Calu3 (cell line): ENCODE results near the gene WDR82. TPM values are rescaled to one million over a fixed set of nuclear protein-coding genes. Genes with fewer than 3 reads are reported as not detected.

ENCODE experiments used
- BruUV-seq: library from RNA; stranded (reverse); fragments of 400-500 nt; replicated peaks from 2 replicates; lab custom pipeline; 2021; lab: Mats Ljungman, UMichigan
- CTCF ChIA-PET: fragments of 300-600 bp; sonication (Branson Sonifier 250); formaldehyde crosslinking; loops from one replicate; lab custom pipeline; 2022; ENCODE audit warnings: antibody characterized with exemption; lab: Charles Lee
- DNase-seq: peaks from one replicate; pipeline ENCODE4 v3.0.0; 2022
- H3K27ac Mint-ChIP-seq: one replicate; pipeline ENCODE4 v1.8.0; 2022; ENCODE audit warnings: mixed read lengths; ENCODE audit not compliant: unreplicated experiment
- H3K27me3 Mint-ChIP-seq: one replicate; pipeline ENCODE4 v1.8.0; 2022; ENCODE audit warnings: mixed read lengths; ENCODE audit not compliant: unreplicated experiment
- H3K36me3 Mint-ChIP-seq: one replicate; pipeline ENCODE4 v1.8.0; 2022; ENCODE audit warnings: mild to moderate bottlenecking, moderate library complexity, mixed read lengths; ENCODE audit not compliant: insufficient read depth, unreplicated experiment
- H3K4me1 Mint-ChIP-seq: one replicate; pipeline ENCODE4 v1.8.0; 2022; ENCODE audit warnings: mild to moderate bottlenecking, low read depth, mixed read lengths; ENCODE audit not compliant: unreplicated experiment
- H3K4me3 Mint-ChIP-seq: one replicate; pipeline ENCODE4 v1.8.0; 2022; ENCODE audit warnings: mild to moderate bottlenecking, low read depth, moderate library complexity, mixed read lengths; ENCODE audit not compliant: unreplicated experiment
- H3K9me3 Mint-ChIP-seq: one replicate; pipeline ENCODE4 v1.8.0; 2022; ENCODE audit warnings: low read depth, mixed read lengths; ENCODE audit not compliant: unreplicated experiment
- intact Hi-C: fragments of 100-400 bp; cut with micrococcal nuclease; formaldehyde crosslinking; loops from one replicate; pipeline ENCODE4 v1.10.0; 2022; ENCODE audit not compliant: unreplicated experiment
- total RNA-seq: library from RNA; stranded (reverse); gene quantifications from 2 replicates; pipeline ENCODE4 v1.2.3, GENCODE V29; 2022
- TF ChIP-seq, protein P1 (sequence below): fragments of 200-600 bp; IDR thresholded peaks from one replicate; pipeline ENCODE4 v1.8.0; 2022; ENCODE audit warnings: antibody characterized with exemption; ENCODE audit not compliant: unreplicated experiment

The WDR82 gene
- total RNA-seq, 1 experiment from 2014 or later: 59.7 TPM

DNA sequence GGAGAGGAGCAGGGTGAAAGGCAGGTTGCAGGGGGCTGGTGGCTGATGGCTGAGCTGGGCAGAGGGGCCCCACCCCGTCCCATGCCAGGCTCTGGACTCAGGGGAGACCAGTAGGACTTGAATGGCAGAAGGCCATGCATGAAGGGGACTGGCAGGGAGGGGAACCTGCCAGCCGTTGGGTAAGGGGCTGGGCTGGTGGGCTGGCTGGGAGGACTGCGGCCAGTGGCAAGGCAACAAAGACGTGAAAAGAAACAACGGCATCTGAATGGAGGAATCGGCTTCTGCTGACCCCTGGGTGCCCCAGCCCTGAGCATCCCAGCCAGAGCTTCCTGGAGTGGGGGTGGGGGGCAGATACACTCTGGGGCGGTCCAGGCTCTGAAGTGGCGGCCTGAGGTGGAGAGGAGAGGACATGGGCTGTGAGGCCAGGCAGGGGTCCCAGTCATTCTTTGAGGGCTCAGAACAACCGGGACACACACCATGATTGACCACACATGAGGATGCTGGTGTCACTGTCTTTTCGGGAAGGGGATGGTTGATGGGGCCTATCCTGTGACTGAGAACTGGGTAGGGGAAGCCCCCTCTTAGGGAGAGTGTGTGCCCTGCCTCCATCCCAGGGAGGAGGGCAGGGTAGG is 20.9 kb upstream of the WDR82 start:
- no peak for DNase-seq
- TF ChIP-seq, protein P1, sequence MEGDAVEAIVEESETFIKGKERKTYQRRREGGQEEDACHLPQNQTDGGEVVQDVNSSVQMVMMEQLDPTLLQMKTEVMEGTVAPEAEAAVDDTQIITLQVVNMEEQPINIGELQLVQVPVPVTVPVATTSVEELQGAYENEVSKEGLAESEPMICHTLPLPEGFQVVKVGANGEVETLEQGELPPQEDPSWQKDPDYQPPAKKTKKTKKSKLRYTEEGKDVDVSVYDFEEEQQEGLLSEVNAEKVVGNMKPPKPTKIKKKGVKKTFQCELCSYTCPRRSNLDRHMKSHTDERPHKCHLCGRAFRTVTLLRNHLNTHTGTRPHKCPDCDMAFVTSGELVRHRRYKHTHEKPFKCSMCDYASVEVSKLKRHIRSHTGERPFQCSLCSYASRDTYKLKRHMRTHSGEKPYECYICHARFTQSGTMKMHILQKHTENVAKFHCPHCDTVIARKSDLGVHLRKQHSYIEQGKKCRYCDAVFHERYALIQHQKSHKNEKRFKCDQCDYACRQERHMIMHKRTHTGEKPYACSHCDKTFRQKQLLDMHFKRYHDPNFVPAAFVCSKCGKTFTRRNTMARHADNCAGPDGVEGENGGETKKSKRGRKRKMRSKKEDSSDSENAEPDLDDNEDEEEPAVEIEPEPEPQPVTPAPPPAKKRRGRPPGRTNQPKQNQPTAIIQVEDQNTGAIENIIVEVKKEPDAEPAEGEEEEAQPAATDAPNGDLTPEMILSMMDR: no peak
- no TSS peak for BruUV-seq
- intact Hi-C loops: no loop called here
- no peaks in the 10 kb centered on the region for H3K27me3 Mint-ChIP-seq
- no peak overlapping the region for H3K4me3 Mint-ChIP-seq
- no peaks in the 10 kb centered on the region for H3K4me1 Mint-ChIP-seq
- peaks cover 5% of the 10 kb centered on the region for H3K36me3 Mint-ChIP-seq
- H3K9me3 Mint-ChIP-seq: no peaks in the 10 kb centered on the region
- no peak overlapping the region for H3K27ac Mint-ChIP-seq
- CTCF ChIA-PET: interaction anchor here (0.6 kb wide), 1 partner anchor 146 kb away, joined by 4 read pairs; no protein-coding TSS in a partner anchor

DNA sequence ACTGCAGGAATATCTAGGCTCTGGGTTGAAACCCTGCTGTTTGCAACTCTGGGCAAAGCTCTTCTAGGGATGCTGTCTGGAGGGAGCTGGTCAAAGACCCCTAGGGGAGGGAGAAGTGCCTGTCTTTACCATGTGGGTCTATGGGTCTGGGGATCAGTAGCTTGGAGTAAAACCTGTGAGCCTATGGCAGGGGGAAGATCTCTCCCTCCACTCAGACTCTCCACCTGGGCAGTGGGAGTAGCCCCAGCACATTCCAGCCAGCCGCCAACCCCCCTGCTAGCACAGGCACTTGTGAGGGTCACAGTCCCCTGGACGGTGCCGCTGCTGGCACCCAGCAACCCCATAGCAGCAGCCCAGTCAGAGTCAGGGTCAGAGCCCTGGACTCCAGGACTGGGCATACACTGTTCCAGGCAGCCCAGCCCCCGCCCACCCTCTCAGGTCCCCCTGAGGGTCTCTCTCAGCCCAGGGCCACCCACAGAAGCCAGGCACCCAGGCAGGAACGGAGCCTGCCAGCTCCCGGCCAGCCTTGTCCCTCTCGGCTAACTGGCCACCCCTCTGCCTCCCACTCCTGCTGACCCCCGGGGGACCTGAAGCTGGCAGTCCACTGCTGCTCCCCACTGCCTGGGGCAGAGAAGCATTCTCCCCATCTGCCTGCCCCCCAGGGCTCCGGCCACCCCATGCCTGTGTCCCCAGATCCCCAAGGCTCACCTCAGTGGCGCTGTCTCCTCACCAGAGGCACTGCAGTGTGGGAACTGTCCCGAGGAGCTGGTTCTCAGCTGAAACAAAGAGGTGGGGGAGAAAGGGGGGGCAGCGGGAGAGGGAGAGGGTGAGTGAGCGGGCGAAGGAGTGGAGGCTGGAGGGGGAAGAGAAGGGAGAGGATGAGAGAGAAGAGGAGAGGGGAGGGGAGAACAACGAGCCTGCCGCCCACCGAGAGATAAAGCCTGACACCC is 20.0 kb upstream of the WDR82 start:
- no peaks in the 10 kb centered on the region for H3K9me3 Mint-ChIP-seq
- H3K27me3 Mint-ChIP-seq: no peaks in the 10 kb centered on the region
- TF ChIP-seq, protein P1: no peak
- no peaks in the 10 kb centered on the region for H3K4me1 Mint-ChIP-seq
- BruUV-seq: no TSS peak
- CTCF ChIA-PET: interaction anchor here (0.5 to 0.7 kb wide), 3 partner anchors 22 to 538 kb away, joined by 4 to 7 read pairs (median 4); no protein-coding TSS in a partner anchor
- no peak for DNase-seq
- no peak overlapping the region for H3K4me3 Mint-ChIP-seq
- intact Hi-C loops: no loop called here
- H3K27ac Mint-ChIP-seq: no peak overlapping the region
- peaks cover 5% of the 10 kb centered on the region for H3K36me3 Mint-ChIP-seq

DNA sequence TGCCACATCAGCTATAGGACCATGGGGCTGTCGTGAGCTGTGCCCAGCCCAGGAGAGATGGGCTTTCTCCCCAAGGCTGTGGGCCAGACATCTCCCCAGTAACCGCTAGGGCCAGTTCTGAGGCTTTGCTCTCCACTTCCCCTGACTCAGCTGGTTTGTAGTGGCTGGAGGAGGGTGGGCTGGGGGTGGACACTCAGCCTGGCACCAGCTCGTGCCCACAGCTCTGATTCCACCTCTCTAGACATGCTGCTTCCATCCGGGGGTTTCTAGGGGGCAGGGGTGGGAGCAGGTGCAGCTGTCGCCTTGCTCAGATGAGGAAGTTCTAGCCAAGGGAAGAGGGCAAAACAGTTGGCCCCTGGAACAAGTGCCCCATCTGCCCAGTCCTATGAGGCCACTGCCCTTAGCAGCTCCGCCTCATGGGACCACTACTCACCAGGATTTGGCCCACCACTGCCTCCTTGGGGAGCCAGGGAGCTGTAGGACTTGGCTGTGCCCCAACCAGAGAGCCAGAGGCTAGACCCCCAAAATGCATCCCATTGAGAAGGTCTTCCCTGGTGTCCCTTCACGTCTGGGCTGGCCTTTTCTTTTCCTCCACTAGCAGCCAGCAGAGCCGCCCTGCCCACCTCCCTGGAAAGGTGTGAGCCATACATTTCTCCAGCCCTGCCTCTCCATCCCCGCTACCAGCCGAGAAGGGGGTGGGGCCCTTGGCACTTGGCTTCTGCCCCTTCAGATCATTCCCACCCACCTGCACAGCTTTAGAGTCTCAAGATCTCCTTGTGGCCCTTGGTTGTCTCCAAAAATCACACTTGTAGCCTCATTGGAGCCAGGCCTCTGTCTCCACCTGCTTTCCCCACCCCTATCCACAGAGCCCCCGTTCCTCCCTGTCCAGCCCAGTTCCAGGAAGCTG is 19.0 kb upstream of the WDR82 start:
- Mint-ChIP-seq H3K4me1 (no peaks in the 10 kb centered on the region), H3K27ac (no peak overlapping the region), H3K27me3 (no peaks in the 10 kb centered on the region), H3K4me3 (no peak overlapping the region), H3K36me3 (peaks cover 5% of the 10 kb centered on the region), H3K9me3 (no peaks in the 10 kb centered on the region)
- no TSS peak for BruUV-seq
- TF ChIP-seq, protein P1: no peak
- intact Hi-C loops: no loop called here
- CTCF ChIA-PET: no interaction called here
- DNase-seq: no peak

DNA sequence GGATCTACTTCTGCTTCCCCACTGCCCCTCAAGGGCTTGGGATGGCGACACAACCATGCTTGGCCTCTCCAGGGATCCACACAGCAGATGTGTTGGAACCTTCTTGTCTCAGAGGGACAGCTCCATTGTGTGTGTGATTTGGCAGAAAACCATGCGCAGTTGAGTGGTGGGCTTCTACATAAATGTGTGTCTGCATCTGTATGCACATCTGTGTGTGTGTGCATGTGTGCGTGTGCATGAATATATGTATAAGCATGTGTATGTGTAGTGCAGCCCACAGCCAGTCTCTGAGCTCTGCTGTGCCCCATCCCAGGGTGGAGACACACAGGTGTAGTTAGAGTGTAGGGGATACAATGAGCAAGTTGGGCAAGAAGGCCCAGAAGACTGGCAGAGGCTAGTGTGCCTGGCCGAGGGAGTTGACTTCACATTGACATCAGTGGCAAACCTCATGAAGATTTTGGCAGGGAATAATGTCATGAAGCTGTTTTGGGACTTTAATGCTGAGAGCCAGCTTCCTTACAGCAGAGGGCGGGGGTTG is 17.3 kb upstream of the WDR82 start:
- TF ChIP-seq, protein P1: no peak
- Mint-ChIP-seq H3K36me3 (peaks cover 11% of the 10 kb centered on the region), H3K4me1 (peaks cover 8% of the 10 kb centered on the region), H3K9me3 (no peaks in the 10 kb centered on the region), H3K4me3 (no peak overlapping the region), H3K27me3 (no peaks in the 10 kb centered on the region), H3K27ac (no peak overlapping the region)
- no TSS peak for BruUV-seq
- intact Hi-C loops: no loop called here
- DNase-seq: no peak
- CTCF ChIA-PET: no interaction called here
